SH-SY5Y (cell line): ENCODE results near the gene ZAR1.

Experiments used
- GATA2 ChIP-seq: IDR thresholded peaks from 2 replicates; pipeline ENCODE4 v1.6.1; 2011; ENCODE audit warnings: mild to moderate bottlenecking, low read depth, low read length
- GATA3 ChIP-seq: IDR thresholded peaks from 2 replicates; pipeline ENCODE4 v1.6.1; 2011; ENCODE audit warnings: low read depth, mild to moderate bottlenecking, low read length, moderate library complexity

DNA sequence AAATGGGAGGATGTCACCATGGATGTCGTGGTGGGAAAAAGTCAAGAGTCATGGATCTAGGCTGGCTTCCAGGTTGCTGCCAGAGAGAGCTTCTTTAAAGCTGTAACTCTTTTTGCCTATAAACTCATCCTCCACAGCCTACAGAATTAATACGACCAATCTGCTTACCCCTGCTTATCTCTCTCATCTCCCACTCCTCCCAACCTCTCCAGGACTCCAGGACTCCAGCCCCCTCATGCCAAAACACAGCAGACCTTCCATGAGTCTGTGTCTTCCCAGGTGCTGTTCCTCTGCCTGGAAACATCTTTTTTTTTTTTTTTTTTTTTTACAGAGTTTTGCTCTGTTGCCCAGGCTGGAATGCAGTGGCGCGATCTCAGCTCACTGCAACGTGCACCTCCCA is 22.2 kb upstream of the ZAR1 start:
- TF ChIP-seq GATA2 (peak; percentile 71), GATA3 (0 out of 2 replicates have a peak, but pooled peaks have one; percentile 46)
